ENCODE measurements around the gene SLC6A6. TPM values are rescaled to one million over a fixed set of nuclear protein-coding genes. Genes with fewer than 3 reads are reported as not detected.

Gene SLC6A6
- total and polyA plus RNA-seq, 8 donors = 14.0 to 134 (median 20.8) TPM

GRCh38 chr3:14478956-14479550 lies 76.6 kb downstream of the SLC6A6 start:
- no peak for DNase-seq
- Histone ChIP-seq H3K9me3 (no peaks in the 10 kb centered on the region), H3K27me3 (no peaks in the 10 kb centered on the region), H3K27ac (no peak overlapping the region), H3K4me3 (no peak overlapping the region), H3K36me3 (peaks cover 0 to 100% of the 10 kb centered on the region in 2 donors), H3K4me1 (no peaks in the 10 kb centered on the region)
- no peak for ATAC-seq
- no peak for TF ChIP-seq CTCF (IDR thresholded peaks at IDR 0.05)
- intact Hi-C loops (cut with DNase I) = no loop called here

GRCh38 chr3:14479591-14479990 lies 77.2 kb downstream of the SLC6A6 start:
- Histone ChIP-seq H3K27me3 (no peaks in the 10 kb centered on the region), H3K36me3 (peaks cover 0 to 100% of the 10 kb centered on the region in 2 donors), H3K27ac (no peak overlapping the region), H3K4me3 (no peak overlapping the region), H3K4me1 (no peaks in the 10 kb centered on the region), H3K9me3 (no peaks in the 10 kb centered on the region)
- no peak for DNase-seq
- intact Hi-C loops (cut with DNase I) = no loop called here
- no peak for TF ChIP-seq CTCF (IDR thresholded peaks at IDR 0.05)
- ATAC-seq = no peak

GRCh38 chr3:14480207-14481017 lies 78.0 kb downstream of the SLC6A6 start:
- H3K36me3 ChIP-seq = peaks cover 0 to 100% of the 10 kb centered on the region in 2 donors

GRCh38 chr3:14481018-14481645 lies 78.7 kb downstream of the SLC6A6 start:
- Histone ChIP-seq H3K36me3 (peaks cover 0 to 100% of the 10 kb centered on the region in 2 donors), H3K27ac (no peak overlapping the region), H3K27me3 (no peaks in the 10 kb centered on the region), H3K4me3 (no peak overlapping the region), H3K9me3 (no peaks in the 10 kb centered on the region), H3K4me1 (no peaks in the 10 kb centered on the region)
- ATAC-seq (no peak), DNase-seq (no peak)
- intact Hi-C loops (cut with DNase I) = no loop called here
- TF ChIP-seq CTCF (IDR thresholded peaks at IDR 0.05) = no peak

More at GRCh38 chr3:14480207-14481017, 78.0 kb downstream of the SLC6A6 start:
- no peak for TF ChIP-seq CTCF (IDR thresholded peaks at IDR 0.05)
- ATAC-seq = peak; percentile 59
- Histone ChIP-seq H3K27ac (no peak overlapping the region), H3K9me3 (no peaks in the 10 kb centered on the region), H3K4me3 (no peak overlapping the region), H3K4me1 (no peaks in the 10 kb centered on the region), H3K27me3 (no peaks in the 10 kb centered on the region)
- intact Hi-C loops (cut with DNase I) = no loop called here
- DNase-seq = no peak

GRCh38 chr3:14481646-14482036 lies 79.2 kb downstream of the SLC6A6 start:
- no peak for DNase-seq
- Histone ChIP-seq H3K4me3 (no peak overlapping the region), H3K27ac (no peak overlapping the region), H3K4me1 (no peaks in the 10 kb centered on the region), H3K27me3 (no peaks in the 10 kb centered on the region), H3K36me3 (peaks cover 0 to 100% of the 10 kb centered on the region in 2 donors), H3K9me3 (no peaks in the 10 kb centered on the region)
- intact Hi-C loops (cut with DNase I) = no loop called here
- ATAC-seq = no peak
- no peak for TF ChIP-seq CTCF (IDR thresholded peaks at IDR 0.05)
